ENCODE measurements around the gene OSBPL9. TPM values are rescaled to one million over a fixed set of nuclear protein-coding genes. Genes with fewer than 3 reads are reported as not detected.
"Not testable (repeated sequence)": the region's sequence is repeated elsewhere in the genome, so short reads cannot be mapped to it uniquely, and the experiment has no call there.

Gene OSBPL9
- total RNA-seq, 1 donor from 2014 or later: 75.2 TPM

DNA sequence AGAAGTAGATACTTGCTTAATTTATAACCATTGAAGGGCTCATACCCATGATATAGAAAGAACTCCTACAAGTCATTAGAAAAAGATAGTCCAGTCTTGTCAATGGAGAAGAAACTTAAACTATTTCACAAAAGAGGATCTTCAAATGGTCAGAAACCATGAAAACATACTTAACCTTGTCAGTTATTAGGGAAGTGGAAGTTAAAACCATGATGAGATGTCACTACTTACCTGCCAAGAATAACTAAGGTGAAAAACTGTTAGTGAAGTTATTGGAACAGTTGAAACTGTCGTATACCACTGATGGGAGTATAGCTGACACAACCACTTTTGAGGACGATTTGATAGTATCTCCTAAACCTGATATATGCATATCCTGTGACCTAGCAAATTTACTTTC is 46.8 kb downstream of the OSBPL9 start:
- no peak for DNase-seq (ENCODE audit: low read depth, low spot score)

DNA sequence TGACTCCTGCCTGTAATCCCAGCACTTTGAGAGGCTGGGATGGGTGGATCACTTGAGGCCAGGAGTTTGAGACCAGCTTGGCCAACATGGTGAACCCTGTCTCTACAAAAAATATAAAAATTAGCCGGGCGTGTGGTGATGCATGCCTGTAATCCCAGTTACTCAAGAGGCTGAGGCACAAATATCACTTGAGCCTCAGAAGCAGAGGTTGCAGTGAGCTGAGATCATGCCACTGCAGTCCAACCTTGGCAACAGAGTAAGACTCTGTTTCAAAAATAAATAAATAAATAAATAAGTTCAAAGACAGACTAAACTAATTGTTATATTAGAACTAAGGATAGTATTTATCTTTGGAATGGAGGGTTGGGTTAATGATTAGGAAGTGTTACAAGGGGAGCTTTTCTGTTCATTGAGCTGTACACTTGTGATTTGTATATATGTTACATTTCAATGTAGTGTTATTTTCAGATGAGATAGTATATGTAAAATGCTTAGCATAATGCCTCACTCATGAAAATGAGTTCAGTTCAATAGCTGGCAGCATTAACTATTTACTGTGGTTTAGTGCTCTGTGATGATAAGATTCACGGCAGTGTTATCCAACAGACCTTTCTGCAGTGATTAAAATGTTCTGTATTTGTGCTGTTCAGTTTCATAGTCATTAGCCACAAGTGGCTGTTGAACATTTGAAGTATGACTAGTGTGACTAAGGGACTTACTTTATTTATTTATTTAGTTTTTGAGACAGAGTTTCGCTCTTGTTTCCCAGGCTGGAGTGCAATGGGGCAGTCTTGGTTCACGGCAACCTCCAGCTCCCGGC is 47.7 kb downstream of the OSBPL9 start:
- no peak for DNase-seq (ENCODE audit: low read depth, low spot score)

DNA sequence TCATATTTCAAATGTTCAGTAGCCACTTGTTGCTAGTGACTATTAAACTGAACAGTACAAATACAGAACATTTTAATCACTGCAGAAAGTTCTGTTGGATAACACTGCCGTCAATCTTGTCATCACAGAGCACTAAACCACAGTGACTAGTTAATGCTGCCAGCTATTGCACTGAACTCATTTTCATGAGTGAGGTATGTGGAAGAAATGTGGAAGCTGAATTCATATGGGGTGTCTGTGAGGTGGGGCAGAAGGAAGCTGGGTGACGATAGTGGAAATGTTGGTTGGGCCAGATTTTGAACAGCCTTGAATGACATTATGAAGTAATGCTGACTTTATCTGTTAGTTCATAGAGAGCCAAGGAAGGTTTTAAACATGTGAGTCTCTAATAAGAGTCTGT is 49.6 kb downstream of the OSBPL9 start:
- no peak for DNase-seq (ENCODE audit: low read depth, low spot score)

DNA sequence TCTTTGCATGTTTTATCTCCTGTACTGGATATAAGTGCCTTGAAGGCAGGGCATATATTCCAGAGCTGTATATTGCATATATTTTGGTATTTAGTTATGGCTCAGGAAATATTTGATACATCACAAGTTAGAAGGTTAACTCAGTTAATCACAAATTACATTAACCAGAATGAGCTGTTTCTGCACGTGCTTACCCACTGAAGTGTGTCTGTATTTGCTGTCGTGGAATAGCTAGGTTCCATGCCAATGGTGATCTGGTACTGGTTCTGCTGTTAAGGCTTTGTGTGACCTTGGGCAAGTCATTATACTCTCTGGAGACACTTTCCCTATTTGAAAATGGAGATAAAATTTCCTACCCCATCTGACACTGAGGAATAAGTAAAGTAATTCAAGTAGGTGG is 50.7 kb downstream of the OSBPL9 start:
- no peak for DNase-seq (ENCODE audit: low read depth, low spot score)

DNA sequence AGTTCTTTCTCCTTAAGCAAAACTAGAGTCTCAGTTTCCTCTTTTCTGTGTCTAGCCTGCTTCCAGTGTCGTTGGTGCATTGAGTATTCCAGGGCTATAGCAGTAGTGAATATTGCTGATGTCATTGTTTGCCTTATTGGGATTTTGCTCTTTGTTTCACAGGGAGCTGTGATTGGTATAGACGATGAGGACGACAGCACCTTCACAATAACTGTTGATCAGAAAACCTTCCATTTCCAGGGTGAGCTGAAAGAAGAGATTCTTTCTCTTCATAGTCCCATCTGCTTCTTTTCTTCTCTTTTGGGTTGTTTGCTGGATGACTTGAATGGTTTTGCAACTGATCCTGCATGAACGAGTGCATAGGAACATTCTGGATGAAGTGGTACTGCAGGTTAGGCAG is 52.4 kb downstream of the OSBPL9 start:
- DNase-seq (ENCODE audit: low read depth, low spot score): no peak

DNA sequence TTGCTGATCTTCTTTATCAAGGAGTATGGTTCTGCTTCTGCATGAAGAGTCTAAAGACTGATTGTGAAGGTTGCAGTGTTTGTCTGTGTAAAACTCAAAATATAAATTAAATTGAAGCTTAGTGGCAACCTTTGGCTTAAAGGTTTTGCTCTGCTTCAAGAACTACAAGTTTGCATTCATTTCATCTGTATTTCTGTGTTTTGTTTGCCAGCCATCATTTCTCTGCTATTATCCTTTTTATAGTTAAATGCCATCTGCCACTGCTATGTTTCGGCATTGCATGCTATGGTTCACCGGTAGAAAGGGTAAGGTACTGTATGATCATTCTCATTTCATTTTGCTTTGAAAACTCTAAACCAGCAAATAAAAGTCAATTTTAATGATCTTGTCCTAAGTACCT is 52.9 kb downstream of the OSBPL9 start:
- no peak for DNase-seq (ENCODE audit: low read depth, low spot score)

DNA sequence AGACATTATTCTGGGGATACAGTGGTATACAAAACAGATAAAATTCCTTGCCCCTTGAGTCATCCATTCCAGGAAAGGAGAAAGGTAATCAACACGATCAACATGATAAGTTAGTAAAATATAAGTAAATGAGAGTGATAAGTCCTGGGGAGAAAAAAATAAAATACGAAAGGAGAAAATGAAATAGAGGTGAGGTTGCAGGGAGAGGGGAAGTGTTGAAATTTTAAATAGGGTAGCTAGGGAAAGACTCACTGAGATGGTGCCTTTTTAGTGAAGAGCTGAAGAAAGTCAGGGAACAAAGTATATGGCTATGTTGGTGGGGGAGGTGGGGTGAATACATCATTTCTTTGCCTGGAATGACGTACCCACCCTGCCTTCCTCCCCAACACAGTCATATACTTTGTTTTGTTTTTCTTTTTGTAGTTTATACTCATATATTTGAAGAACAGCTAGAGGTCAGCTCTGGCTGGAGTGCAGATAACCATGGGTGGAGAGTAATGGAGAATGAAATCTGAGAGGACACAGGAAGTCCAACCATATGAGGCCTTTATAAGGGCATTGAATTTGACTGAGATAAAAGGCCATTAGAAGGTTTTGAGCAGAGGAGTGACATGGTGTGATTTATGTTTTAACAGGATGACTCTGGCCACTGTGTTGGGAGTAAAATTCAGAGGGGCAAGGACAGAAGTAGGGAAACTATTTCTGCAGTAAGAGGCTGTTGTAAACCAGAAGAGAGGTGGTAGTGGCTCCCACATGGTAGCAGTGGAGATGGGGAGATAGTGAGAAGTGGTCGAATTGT is 54.8 kb downstream of the OSBPL9 start:
- peak; percentile 72 for DNase-seq (ENCODE audit: low read depth, low spot score)

DNA sequence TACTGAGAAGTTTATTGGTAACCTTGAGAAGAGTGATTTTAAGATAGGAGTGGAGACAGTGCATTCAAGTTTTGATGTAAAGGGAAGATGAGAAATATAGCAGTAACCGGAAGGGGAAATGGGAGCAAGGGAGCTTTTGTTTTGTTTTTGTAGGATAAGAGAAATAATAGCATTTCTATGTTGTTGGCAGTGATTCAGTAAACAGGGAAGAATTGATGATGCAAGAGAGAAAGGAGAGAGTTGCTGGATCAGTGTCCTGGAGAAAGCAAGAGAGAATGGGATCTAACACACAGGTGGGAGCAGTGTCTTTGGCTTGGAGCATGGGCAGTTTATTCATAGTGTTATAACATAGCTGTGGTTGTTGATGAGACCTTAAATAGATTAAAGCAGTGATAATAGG is 56.4 kb downstream of the OSBPL9 start:
- no peak for DNase-seq (ENCODE audit: low read depth, low spot score)

DNA sequence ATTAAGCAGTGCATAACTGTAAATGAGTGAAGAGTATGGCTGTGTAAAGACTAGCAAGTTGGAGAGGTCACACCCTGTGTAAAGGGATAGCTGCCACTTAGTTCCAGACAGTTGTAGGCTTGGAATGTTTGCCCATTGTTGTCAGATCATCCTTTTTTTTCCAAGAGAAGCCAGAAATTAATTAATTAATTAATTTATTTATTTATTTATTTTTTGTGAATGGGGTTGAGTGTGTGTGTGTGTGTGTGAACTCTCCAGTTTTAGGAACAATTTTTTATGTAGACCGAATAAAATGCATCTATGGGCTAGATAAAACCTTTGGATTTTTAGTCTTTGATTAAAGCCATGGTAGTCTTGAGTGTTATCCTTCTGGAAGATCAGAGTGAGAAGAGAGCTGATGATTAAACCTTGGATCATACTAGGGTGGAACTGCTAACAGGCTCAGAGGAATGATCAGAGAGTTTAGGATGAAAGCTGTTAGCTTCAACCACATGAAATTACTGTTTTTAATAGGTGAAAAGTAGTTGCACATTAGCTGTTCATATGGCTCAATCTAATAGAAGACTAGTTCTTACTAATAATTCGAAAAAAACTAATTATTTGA is 58.4 kb downstream of the OSBPL9 start:
- DNase-seq (ENCODE audit: low read depth, low spot score): no peak

DNA sequence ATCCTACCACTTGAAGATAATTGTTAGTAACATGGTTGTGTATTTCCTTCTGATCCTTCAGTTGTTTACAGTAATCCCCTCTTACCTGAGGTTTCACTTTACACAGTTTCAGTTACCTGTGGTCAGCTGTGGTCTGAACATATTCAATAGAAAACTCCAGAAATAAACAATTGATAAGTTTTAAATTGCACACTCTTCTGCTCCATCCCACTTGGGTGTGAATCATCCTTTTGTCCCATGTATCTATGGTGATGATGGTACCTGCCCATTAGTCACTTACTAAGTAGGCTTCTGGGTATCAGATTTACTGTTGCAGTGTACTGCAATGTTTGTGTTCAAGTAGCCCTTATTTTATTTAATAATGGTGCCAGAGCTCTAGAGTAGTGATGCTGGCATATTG is 62.5 kb downstream of the OSBPL9 start:
- DNase-seq (ENCODE audit: low read depth, low spot score): no peak

DNA sequence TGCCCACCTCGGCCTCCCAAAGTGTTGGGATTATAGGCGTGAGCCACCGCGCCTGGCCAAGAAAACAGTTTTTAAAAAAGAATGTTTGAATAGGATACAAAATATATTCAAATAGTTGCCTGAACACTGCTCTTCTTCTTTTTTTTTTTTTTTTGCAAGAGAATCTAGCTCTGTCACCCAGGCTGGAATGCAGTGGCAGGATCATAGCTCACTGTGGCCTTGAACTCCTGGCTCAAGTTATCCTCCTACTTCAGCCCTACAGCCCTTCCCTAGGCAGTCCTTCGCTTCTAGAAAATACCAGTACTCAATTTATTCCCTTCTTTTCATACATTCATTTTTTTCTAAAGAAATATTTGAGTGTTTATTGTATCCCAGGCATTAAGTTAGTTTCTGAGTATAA is 67.9 kb downstream of the OSBPL9 start:
- no peak for DNase-seq (ENCODE audit: low read depth, low spot score)

DNA sequence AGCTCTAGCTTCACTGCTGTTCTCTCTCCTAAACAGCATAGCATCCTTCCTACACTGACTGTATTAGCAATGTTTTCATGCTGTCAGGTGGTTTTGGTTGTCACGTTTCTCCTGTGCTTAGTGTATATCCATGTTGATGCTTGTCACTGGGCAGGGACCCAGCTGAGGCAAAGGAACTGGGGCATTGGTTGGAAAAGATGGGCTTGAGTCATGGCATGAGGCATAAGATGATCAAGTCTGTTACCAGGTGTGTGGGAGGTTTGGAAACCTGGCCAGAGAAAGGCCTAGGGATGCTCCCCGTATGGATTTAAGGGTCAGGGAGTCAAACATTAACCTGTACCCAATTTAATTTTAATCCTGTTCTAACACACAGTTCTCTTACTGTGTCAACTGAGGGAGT is 69.6 kb downstream of the OSBPL9 start:
- no peak for DNase-seq (ENCODE audit: low read depth, low spot score)

DNA sequence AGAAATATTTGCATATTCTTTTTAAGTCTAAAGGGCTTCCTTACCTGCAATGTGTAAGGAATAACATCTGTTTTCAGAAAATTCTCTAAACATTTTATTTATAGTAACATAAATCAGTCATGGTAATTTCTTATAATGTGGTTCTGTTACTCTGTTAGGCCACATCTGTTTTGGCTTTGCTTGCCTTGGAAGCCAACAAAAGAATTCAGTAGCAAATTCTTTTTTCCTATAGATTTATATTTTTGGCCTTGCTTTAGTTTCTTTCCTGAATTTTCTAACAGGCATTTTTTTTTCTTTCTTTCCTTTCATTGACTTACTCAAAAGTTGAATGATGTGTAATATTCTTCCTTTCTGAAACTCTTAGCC is 72.2 kb downstream of the OSBPL9 start:
- DNase-seq (ENCODE audit: low read depth, low spot score): no peak

DNA sequence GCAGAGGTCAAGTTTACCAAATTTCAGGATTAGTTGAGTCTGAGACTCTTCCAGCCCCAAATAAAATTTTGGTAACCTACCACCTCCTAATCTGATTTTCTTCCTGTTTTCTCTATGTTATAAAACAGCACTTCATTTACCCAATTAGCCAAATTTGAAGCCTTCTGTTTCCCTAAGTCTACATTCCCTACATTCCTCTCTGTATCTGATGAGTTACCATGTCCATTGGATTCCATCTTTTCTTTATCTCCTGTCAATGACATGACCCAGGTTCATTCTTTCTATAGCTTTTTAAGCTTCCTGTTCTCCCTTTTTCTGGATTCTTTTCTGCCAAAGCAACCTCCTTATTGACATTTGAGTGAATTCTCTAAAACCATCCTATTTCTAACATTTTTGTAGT is 72.8 kb downstream of the OSBPL9 start:
- no peak for DNase-seq (ENCODE audit: low read depth, low spot score)

DNA sequence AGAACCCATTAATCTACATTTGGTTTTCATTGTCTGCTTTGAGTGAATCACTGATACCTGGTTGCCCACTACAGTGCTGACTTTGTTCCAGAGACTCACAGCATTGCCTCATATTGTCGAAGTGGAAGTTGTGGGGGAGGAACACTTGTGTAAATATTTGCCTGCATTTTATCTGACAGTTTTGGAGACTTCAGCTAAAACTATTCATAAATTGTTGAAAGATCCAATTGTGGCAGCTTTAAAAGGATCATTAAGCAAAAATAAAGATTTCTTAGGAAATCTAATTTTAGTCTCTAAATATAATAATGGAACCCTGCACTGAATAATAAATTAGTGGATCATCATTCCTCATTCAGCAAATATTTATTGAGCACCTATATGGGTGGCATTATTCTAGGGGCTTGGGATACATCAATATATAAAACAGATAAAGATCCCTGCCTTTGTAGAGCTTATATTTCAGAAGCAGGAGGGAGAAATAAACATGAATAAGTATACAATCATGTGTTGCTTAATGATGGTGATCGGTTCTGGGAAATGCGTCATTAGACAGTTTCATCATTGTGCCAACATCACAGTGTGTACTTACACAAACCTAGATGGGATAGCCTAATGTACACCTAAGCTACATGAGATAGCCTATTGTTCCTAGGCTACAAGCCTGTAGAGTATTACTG is 73.5 kb downstream of the OSBPL9 start:
- no peak for DNase-seq (ENCODE audit: low read depth, low spot score)

DNA sequence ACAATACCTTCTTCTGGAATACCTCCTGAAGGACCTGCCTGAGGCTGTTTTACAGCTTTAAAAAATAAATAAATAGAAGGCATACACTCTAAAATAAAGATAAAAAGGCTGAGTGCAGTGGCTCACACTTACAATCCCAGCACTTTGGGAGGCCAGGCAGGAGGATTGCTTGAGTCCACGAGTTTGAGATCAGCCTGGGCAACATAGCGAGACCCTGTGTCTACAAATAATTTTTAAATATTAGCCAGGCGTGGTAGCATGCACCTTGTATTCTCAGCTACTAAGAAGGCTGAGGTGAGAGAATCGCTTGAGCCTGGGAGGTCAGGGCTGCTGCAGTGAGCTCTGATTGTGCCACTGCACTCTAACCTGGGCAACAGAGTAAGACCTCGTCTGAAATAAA is 75.0 kb downstream of the OSBPL9 start:
- no peak for DNase-seq (ENCODE audit: low read depth, low spot score)

DNA sequence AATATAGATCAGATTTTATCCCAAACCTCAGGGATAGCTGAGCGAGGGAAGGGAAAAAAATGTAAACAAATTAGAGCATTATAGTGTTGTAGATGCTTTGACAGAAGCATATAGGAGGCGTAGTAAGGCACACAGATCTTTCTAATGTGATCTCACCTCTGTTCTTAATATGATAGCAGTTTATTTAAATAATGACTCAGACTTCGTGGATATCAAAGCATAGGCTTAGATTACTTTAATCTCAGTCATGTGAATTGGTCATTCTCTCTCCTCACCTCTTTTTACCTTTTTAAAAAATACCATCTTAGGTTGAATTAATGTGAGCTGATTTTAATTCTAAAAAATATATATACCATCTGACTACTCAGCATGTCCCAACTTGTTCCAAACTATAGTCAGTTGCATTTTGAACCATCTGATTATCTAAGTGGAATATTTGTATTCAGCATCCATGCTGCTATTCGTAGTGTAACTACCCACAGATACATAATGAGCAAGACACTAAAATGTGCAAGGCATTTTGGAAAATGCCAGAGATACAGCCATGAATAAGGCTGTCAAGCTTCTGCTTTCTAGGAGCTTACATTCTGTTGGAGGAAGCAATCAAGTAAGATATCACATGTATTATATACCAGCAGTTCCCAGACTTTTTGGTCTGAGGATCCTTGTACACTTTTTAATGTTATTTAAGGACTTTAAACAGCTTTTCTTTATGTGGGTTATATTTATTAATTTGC is 76.7 kb downstream of the OSBPL9 start:
- no peak for DNase-seq (ENCODE audit: low read depth, low spot score)

DNA sequence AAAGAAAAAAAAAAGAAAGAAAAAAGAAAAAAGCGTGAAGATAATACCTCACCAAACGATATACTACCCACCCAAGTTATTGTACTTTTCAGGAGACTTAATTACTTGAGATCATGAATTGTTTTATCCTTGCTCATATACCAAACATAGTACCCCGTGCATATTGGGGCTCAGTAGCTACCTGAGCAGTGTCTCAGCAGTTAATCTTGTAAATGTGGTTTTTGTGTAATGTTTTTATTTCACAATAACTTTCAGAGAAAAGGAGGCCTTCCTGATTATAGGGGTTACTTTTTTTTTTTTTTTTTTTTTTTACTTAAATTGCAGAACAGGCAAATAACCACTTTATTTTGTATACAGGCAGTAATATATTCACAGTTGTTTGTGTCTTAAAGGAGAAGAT is 80.3 kb downstream of the OSBPL9 start:
- no peak for DNase-seq (ENCODE audit: low read depth, low spot score)

DNA sequence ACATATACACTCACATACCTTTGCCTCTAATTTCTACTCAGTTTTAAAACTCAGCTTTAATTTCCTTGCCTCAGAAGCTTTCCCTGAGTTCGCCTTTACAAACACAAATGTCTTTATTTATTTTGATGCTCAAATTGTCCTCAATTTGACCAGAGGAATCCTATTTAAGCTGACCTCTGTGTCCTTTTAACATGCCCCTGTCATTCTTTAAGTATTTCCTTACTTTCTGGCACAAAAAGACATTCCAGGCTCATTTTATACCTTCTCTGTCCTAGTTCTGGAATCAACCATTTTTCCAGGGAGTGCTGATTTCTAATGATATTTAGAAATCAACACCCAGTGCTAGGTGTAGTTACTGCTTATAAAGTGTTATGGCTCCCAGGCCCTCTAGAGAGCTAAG is 82.5 kb downstream of the OSBPL9 start:
- no peak for DNase-seq (ENCODE audit: low read depth, low spot score)

DNA sequence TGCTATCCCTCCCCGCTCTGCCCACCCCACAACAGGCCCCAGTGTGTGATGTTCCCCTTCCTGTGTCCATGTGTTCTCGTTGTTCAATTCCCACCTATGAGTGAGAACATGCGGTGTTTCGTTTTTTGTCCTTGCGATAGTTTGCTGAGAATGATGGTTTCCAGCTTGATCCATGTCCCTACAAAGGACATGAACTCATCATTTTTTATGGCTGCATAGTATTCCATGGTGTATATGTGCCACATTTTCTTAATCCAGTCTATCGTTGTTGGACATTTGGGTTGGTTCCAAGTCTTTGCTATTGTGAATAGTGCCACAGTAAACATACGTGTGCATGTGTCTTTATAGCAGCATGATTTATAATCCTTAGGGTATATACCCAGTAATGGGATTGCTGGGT is 84.9 kb downstream of the OSBPL9 start:
- DNase-seq (ENCODE audit: low read depth, low spot score): not testable (repeated sequence)

DNA sequence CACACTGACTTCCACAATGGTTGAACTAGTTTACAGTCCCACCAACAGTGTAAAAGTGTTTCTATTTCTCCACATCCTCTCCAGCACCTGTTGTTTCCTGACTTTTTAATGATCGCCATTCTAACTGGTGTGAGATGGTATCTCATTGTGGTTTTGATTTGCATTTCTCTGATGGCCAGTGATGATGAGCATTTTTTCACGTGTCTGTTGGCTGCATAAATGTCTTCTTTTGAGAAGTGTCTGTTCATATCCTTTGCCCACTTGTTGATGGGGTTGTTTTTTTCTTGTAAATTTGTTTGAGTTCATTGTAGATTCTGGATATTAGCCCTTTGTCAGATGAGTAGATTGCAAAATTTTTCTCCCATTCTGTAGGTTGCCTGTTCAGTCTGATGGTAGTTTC is 85.3 kb downstream of the OSBPL9 start:
- DNase-seq (ENCODE audit: low read depth, low spot score): not testable (repeated sequence)
